Endometrium (tissue), 2 donors: ENCODE measurements around the gene PRKAG2.
"Not testable (repeated sequence)": the region's sequence is repeated elsewhere in the genome, so short reads cannot be mapped to it uniquely, and the experiment has no call there.

Source experiments
- FAIRE-seq: peaks from 2 replicates; lab custom pipeline; 2012; peaks lifted over from hg19 to GRCh38; lab: Jason Lieb, UNC
- donor health status: control.
- donor health status: control.

PRKAG2 gene

GRCh38 chr7:151834271-151835035, 42.5 kb downstream of the PRKAG2 start:
- no peak for FAIRE-seq

GRCh38 chr7:151833691-151834090, 43.2 kb downstream of the PRKAG2 start:
- FAIRE-seq = no peak

- FAIRE-seq = no peak
Observed at GRCh38 chr7:151833213-151833651, 43.7 kb downstream of the PRKAG2 start.

GRCh38 chr7:151832656-151833055, 44.3 kb downstream of the PRKAG2 start:
- FAIRE-seq = no peak

GRCh38 chr7:151832138-151832537, 44.8 kb downstream of the PRKAG2 start:
- no peak for FAIRE-seq

GRCh38 chr7:151831606-151832005, 45.3 kb downstream of the PRKAG2 start:
- FAIRE-seq = no peak

- no peak for FAIRE-seq
Observed at GRCh38 chr7:151830121-151830830, 46.6 kb downstream of the PRKAG2 start.

- FAIRE-seq = no peak
Observed at GRCh38 chr7:151829707-151830106, 47.2 kb downstream of the PRKAG2 start.

GRCh38 chr7:151827620-151828019, 49.3 kb downstream of the PRKAG2 start:
- no peak for FAIRE-seq

GRCh38 chr7:151826316-151826715, 50.6 kb downstream of the PRKAG2 start:
- FAIRE-seq = not testable (repeated sequence)

- no peak for FAIRE-seq
Observed at GRCh38 chr7:151825721-151826120, 51.2 kb downstream of the PRKAG2 start.

- FAIRE-seq = no peak
Observed at GRCh38 chr7:151824373-151824933, 52.5 kb downstream of the PRKAG2 start.

- no peak for FAIRE-seq
Observed at GRCh38 chr7:151823566-151824372, 53.1 kb downstream of the PRKAG2 start.

GRCh38 chr7:151822541-151823181, 54.3 kb downstream of the PRKAG2 start:
- no peak for FAIRE-seq

GRCh38 chr7:151821806-151822540, 54.9 kb downstream of the PRKAG2 start:
- no peak for FAIRE-seq

- FAIRE-seq = no peak
Observed at GRCh38 chr7:151821226-151821625, 55.7 kb downstream of the PRKAG2 start.

- no peak for FAIRE-seq
Observed at GRCh38 chr7:151820491-151821105, 56.3 kb downstream of the PRKAG2 start.

- FAIRE-seq = no peak
Observed at GRCh38 chr7:151819866-151820265, 57.0 kb downstream of the PRKAG2 start.

- FAIRE-seq = no peak
Observed at GRCh38 chr7:151818674-151819519, 58.0 kb downstream of the PRKAG2 start.
